Left colon (tissue), 2 donors: Measurements from ENCODE around the gene ASIC1. TPM values are rescaled to one million over a fixed set of nuclear protein-coding genes. Genes with fewer than 3 reads are reported as not detected.
"Not testable (repeated sequence)": the region's sequence is repeated elsewhere in the genome, so short reads cannot be mapped to it uniquely, and the experiment has no call there.

Source experiments
- ATAC-seq: fragments of 200-7000 bp; cut with Tn5 transposase; one replicate; pipeline ENCODE4 v1.9.1; 2020; ENCODE audit warnings: mild to moderate bottlenecking, moderate library complexity
- DNase-seq, 2 donors: peaks; one replicate each; pipeline ENCODE4 v3.0.0-alpha.2; 2020
- intact Hi-C, 2 donors: fragments of 100-400 bp; cut with DNase I in 1 of 2; cut with micrococcal nuclease in 1 of 2; formaldehyde crosslinking; loops; one replicate each; pipeline versions ENCODE4 v1.11.2 to v1.14.0; 2022; cut with DNase I, micrococcal nuclease
- long read RNA-seq: library from polyadenylated mRNA; unstranded; transcript quantifications from one replicate; pipeline ENCODE4 v2.0.0, GENCODE V29; 2021
- total RNA-seq, 2 donors: library from RNA; stranded (reverse); fragmentation: NEBNext Ultra II Directional; extraction: Animal tissue kit (Norgen Biotek cat#: 25700); gene quantifications; one replicate each; pipeline ENCODE4 v1.2.1, GENCODE V29; 2021
- donor health status: DM: no; HTN: no; CAD: no.
- donor health status: DM: yes; HTN: yes; CAD: no.

ASIC1 gene
- total RNA-seq: 1 to 10 TPM in 1 of 2 donors, under 1 TPM in 1; 0.55 to 1.9 TPM
- long read RNA-seq, partial matches to known transcripts: 0 of 1 reads
- long read RNA-seq, other reads (novel, unspliced or antisense): 1 of 1 reads

GRCh38 chr12:50057000-50057841 is at the start of gene ASIC1:
Gene ASIC1, plus strand, starts transcription at chr12:50057596. Its CDS starts 1,171 bp downstream, at chr12:50058767.
- DNase-seq (peak; percentile 57 to 71), ATAC-seq (peak; percentile 80)
- intact Hi-C loops: loop anchor here in 1 of 2 donors (10.0 kb wide), 1 partner anchor 92 kb away; the partner anchor contains the start of gene AQP5

GRCh38 chr12:50013361-50014147 is 43.8 kb upstream of the ASIC1 start:
- ATAC-seq: no peak
- no peak for DNase-seq
- intact Hi-C loops: no loop called here

- no peak for ATAC-seq
Measured at GRCh38 chr12:50014342-50014741, 43.1 kb upstream of the ASIC1 start.

DNA sequence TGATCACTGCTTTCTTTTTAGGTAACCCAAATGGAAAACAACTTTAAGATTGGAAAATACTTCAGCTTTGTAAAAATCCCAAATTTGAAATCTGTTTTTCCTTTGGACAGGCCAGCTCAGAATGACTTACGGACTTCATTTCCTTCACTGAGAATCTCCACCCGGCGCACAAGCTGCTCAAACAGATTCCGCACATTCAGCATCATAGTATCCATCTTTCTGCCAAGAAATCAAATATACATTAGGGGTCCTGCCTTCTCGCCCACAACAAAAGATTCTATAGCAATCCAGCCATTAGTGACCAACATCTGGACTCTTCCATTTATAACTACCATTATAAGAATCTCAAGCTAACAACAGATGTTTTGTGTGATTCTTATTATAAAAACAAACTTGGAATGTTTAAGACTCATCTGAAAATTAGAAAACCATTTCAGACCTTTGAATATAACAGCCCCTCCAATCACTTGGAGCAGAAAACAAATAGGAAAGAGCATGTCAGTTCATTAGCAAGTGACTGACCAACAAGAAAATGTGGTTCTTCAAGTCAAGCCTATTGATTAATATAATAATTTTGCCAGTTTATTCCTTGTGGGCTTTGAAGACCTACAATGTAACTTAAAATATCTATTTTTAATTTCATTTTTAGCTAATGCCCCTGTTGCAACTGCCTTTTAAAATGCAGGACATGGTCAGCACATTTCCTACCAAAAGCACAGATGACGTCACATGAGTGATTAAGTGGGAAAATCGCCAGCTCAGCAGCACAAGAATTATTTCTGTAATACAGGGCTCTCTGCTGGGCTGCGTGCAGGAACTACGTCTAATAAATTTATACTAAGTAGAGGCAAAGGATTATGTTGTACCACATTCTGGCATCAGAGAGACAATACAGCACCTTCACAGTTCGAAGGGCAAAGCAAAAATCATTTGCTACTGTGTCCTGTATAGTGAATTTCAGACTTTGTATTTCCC is 40.6 kb upstream of the ASIC1 start:
- intact Hi-C loops: no loop called here
- no peak for ATAC-seq

More at GRCh38 chr12:50014342-50014741, 43.1 kb upstream of the ASIC1 start:
- intact Hi-C loops: no loop called here
- no peak for DNase-seq

GRCh38 chr12:50017641-50018040 is 39.8 kb upstream of the ASIC1 start:
- DNase-seq (no peak), ATAC-seq (no peak)
- intact Hi-C loops: no loop called here

More for the DNA sequence above, 40.6 kb upstream of the ASIC1 start:
- peak in 1 of 2 donors; percentile 47 for DNase-seq

GRCh38 chr12:50018154-50018553 is 39.2 kb upstream of the ASIC1 start:
- intact Hi-C loops: no loop called here
- ATAC-seq: no peak

DNA sequence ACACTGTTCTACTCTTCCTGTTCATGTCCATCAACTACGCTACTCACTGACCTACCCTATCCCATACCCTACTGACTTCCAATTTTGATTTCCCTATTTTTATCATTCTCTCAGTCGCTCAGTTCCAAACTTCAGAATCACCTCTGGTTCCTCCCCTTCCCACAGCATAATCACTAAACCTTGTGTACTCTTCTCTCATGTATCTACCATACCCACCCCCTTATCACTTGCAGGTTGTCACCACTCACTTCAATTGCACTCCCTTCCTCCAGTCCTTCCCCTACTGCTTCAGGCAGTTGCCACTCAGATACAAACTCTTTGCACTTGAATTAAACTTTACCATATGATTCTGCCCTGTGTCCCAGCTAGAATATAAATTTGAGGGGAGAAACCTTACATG is 38.4 kb upstream of the ASIC1 start:
- ATAC-seq: no peak
- intact Hi-C loops: no loop called here
- DNase-seq: no peak

More at GRCh38 chr12:50018154-50018553, 39.2 kb upstream of the ASIC1 start:
- DNase-seq: no peak

GRCh38 chr12:50019524-50019923 is 37.9 kb upstream of the ASIC1 start:
- DNase-seq (no peak), ATAC-seq (no peak)
- intact Hi-C loops: no loop called here

- no peak for ATAC-seq
- no peak for DNase-seq
- intact Hi-C loops: no loop called here
Measured at GRCh38 chr12:50021031-50021430, 36.4 kb upstream of the ASIC1 start.

DNA sequence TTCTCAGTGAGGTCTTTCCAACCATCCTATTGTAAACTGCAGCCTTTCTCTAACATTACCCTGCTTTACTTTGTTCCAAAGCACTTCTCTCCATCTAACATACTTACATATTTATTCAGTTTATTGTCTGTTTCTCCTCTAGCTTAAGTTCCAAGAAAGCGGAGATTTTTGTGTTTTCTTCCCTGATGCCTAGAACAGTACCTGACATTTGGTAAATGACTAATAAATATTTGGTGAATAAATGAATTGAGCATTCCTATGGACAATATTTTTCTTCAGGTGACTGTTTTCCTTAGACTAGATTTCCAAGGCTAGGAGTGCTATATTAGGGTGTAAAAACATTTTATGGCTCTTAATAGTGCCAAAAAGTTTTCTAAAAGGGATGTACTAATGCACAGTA is 34.5 kb upstream of the ASIC1 start:
- intact Hi-C loops: no loop called here
- ATAC-seq: no peak
- DNase-seq: no peak

GRCh38 chr12:50024227-50024626 is 33.2 kb upstream of the ASIC1 start:
- DNase-seq: no peak
- intact Hi-C loops: no loop called here
- no peak for ATAC-seq

GRCh38 chr12:50024805-50025186 is 32.6 kb upstream of the ASIC1 start:
- ATAC-seq (peak; percentile 32), DNase-seq (no peak)
- intact Hi-C loops: no loop called here

DNA sequence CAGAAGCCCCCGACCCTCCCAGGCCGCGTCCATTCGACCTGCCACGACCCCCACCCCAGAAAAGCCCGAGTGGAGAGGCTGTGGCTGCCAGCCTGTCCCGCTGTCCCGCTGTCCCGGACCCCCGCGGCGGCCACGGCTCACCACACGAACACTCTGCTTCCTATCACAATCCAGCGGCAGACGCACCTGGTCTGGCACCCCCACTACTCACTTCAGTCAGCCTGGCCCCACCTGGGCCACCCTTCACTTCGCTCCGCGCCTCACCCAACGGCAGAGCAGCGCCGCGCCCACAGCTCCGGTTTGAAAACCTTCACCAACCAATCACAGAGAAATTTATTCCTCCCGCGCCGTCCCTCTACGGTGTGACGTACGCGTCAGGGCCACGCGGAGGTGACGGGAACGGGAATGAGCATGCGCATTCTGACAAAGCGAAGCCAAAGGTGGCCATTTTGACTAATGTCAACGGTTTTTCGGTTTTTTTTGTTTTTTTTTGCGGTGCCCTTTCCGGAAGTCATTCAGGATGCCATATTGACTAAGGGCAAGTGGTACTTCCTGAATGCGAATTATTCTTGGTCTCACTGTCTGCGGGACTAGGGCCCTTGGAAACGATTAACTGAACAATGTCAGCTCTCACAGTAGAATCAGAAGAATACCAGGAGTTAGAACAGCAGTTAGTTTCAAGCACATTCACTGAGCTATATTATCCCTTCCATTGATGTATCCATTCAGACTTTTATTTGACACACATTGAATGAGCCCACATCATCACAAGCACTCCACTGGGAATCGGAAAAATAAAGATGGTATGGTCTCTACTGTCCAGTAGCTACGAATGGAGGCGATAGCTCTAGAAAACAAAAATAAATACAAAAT is 32.0 kb upstream of the ASIC1 start, which contains the start of gene RACGAP1:
TSS of gene RACGAP1 (minus strand) at position 308 of the 873 bp plus-strand sequence. CDS start 8,779 bp downstream, outside the sequence.
- intact Hi-C loops: no loop called here
- DNase-seq (peak; percentile 95 to 97), ATAC-seq (peak; percentile 99)

GRCh38 chr12:50026691-50027090 is 30.7 kb upstream of the ASIC1 start:
- DNase-seq (no peak), ATAC-seq (no peak)
- intact Hi-C loops: no loop called here

GRCh38 chr12:50030449-50030848 is 26.9 kb upstream of the ASIC1 start:
- intact Hi-C loops, DNase-seq, ATAC-seq: not testable (repeated sequence)

GRCh38 chr12:50032515-50032853 is 24.9 kb upstream of the ASIC1 start:
- intact Hi-C loops: no loop called here
- DNase-seq (no peak), ATAC-seq (no peak)

DNA sequence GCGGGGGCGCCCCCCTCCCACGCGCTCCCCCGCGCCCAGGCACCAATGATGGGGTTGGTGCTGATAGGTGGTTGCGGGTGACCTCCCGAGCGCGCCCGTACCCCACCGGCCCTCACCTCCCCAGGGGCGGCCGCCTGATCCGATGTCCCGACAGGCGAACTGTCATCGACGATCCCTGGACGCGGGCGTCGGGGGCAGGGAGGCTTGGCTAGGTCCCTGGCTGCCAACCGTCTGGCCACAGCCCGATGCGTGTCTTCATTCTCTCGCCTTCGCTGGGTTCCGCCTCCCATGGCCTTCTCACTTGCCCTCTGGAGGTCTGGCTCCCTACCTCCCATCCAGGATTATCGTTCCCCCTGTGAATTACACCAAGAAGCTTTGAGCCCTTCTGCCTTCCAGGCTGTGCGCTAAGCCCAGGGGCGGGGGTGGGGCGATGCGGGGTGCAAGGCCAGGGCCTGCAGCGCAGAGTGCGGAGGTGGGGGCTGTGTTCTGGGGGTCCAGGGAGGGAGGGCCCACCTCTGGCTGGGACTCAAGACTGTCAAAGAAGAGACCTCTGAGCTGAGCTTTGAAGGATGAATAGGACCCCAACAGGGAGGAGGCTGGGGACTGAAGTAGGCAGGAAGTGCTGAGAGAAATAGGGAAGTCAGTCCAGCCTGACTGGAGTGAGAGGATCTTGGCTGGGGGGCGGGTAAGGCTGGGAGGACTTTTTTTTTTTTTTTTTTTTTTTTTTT is 24.4 kb upstream of the ASIC1 start:
- no peak for ATAC-seq
- no peak for DNase-seq
- intact Hi-C loops: no loop called here
